ENCODE data around the gene CNRIP1. TPM values are rescaled to one million over a fixed set of nuclear protein-coding genes. Genes with fewer than 3 reads are reported as not detected.

Gene CNRIP1
- total RNA-seq, 4 donors from 2014 or later, result 22.2 to 48.1 (median 39.0) TPM

DNA sequence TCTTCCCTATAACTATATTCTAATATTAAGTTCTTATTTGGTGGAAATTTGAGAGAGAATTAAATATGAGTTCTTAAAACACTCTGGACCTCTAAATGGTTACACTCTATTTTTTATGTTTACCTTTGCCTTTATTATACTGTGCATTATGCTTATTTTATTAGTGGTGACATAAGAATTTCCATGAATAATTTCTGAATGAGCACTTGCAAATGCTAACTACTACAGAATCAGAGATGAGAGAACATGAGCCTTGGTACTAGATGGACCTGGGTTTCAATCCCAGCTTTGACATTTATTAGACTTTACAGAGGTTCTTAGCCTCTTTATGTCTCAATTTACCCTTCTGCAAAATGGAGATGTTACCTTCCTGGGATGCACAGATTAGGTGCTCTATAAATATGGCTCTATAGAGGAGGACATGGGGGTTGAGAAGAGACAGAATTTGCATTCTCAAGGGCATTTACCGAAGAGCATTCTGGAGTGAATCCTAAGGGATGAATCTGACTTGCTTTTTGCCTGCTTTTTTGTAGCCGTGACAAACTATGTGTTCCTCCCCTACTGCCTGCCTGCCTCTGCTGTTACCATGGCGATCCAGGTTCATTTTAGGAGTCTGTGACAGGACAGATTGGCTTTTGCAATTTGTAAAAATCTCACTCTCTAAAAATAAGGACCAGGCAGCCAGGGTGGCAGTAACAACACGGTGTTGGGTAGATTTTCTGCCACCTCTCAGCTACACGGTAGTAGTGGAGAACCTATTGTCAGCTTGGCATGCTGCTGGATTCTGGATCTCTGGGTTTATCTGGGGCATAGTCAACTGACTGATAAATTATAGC is 20.7 kb upstream of the CNRIP1 start:
- TF ChIP-seq CTCF (IDR thresholded peaks at IDR 0.05) (no peak), POLR2A (IDR thresholded peaks at IDR 0.05) (no peak), POLR2AphosphoS5 (IDR thresholded peaks at IDR 0.05) (no peak), EP300 (IDR thresholded peaks at IDR 0.05) (no peak)
- whole genome bisulfite sequencing, 2 donors (ENCODE audit: low coverage in 1 of 2), result 60 to 61% methylated on average over 1 to 5 of the region's 5 CpGs
- no peak for ATAC-seq

DNA sequence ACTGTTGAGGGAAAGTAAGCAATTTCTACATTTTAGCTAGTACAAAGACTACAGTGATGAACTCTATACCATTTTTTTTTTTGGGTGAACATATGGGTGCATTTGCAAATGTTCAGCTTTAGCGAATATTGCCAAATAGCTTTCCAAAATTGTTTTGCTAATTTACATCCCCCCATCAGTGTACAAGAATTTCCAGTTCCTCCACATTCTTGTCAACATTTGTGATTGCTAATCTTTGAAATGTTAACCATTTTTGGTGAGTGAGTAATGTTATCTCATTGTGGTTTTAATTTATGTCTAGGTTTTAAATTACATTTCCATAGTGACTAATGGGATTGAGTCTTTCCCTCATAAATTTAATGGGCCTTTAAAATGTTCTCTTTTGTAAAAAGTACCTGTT is 16.4 kb upstream of the CNRIP1 start:
- H3K27ac ChIP-seq, result no peak overlapping the region
- no peaks in the 10 kb centered on the region for H3K4me1 ChIP-seq
- 78 to 88% methylated on average over 1 of the region's 1 CpG for WGBS, 2 donors (ENCODE audit: low coverage in 1 of 2)
- no peaks in the 10 kb centered on the region for H3K9me3 ChIP-seq
- no peak for ATAC-seq
- TF ChIP-seq POLR2AphosphoS5 (IDR thresholded peaks at IDR 0.05) (no peak), EP300 (IDR thresholded peaks at IDR 0.05) (no peak), POLR2A (IDR thresholded peaks at IDR 0.05) (no peak), CTCF (IDR thresholded peaks at IDR 0.05) (no peak)
- H3K4me3 ChIP-seq, result no peak overlapping the region
- no peaks in the 10 kb centered on the region for H3K27me3 ChIP-seq
- no peaks in the 10 kb centered on the region for H3K36me3 ChIP-seq

More for the DNA sequence above, 20.7 kb upstream of the CNRIP1 start:
- H3K9me3 ChIP-seq, result no peaks in the 10 kb centered on the region
- peaks cover 12% of the 10 kb centered on the region for H3K27me3 ChIP-seq
- no peak overlapping the region for H3K27ac ChIP-seq
- H3K4me3 ChIP-seq, result no peak overlapping the region
- no peaks in the 10 kb centered on the region for H3K36me3 ChIP-seq
- H3K4me1 ChIP-seq, result no peaks in the 10 kb centered on the region

- Histone ChIP-seq H3K36me3 (no peaks in the 10 kb centered on the region), H3K27me3 (peaks cover 8% of the 10 kb centered on the region), H3K4me1 (no peaks in the 10 kb centered on the region), H3K4me3 (no peak overlapping the region), H3K9me3 (no peaks in the 10 kb centered on the region), H3K27ac (no peak overlapping the region)
- WGBS, 2 donors (ENCODE audit: low coverage in 1 of 2), result 41 to 65% methylated on average over 3 of the region's 3 CpGs
- no peak for ATAC-seq
- TF ChIP-seq POLR2AphosphoS5 (IDR thresholded peaks at IDR 0.05), result no peak
- TF ChIP-seq CTCF (IDR thresholded peaks at IDR 0.05), result no peak
- TF ChIP-seq POLR2A (IDR thresholded peaks at IDR 0.05), result no peak
- TF ChIP-seq EP300 (IDR thresholded peaks at IDR 0.05), result no peak
These were observed 14.2 kb upstream of the CNRIP1 start for GRCh38 chr2:68333931-68334330.

- Histone ChIP-seq H3K27ac (no peak overlapping the region), H3K36me3 (no peaks in the 10 kb centered on the region), H3K4me3 (no peak overlapping the region), H3K4me1 (no peaks in the 10 kb centered on the region), H3K27me3 (peaks cover 18% of the 10 kb centered on the region), H3K9me3 (no peaks in the 10 kb centered on the region)
- 82 to 89% methylated on average over 7 to 8 of the region's 8 CpGs for WGBS, 2 donors (ENCODE audit: low coverage in 1 of 2)
- no peak for ATAC-seq
- no peak for TF ChIP-seq POLR2A (IDR thresholded peaks at IDR 0.05)
- no peak for TF ChIP-seq POLR2AphosphoS5 (IDR thresholded peaks at IDR 0.05)
- no peak for TF ChIP-seq EP300 (IDR thresholded peaks at IDR 0.05)
- TF ChIP-seq CTCF (IDR thresholded peaks at IDR 0.05), result no peak
These were observed 13.3 kb upstream of the CNRIP1 start for GRCh38 chr2:68333009-68333408.

GRCh38 chr2:68330691-68331090 is 10.9 kb upstream of the CNRIP1 start:
- WGBS, 2 donors (ENCODE audit: low coverage in 1 of 2), result 55 to 58% methylated on average over 2 of the region's 2 CpGs
- Histone ChIP-seq H3K27ac (no peak overlapping the region), H3K4me1 (no peaks in the 10 kb centered on the region), H3K9me3 (no peaks in the 10 kb centered on the region), H3K4me3 (no peak overlapping the region), H3K27me3 (peaks cover 25% of the 10 kb centered on the region), H3K36me3 (no peaks in the 10 kb centered on the region)
- ATAC-seq, result no peak
- TF ChIP-seq CTCF (IDR thresholded peaks at IDR 0.05) (no peak), POLR2AphosphoS5 (IDR thresholded peaks at IDR 0.05) (no peak), EP300 (IDR thresholded peaks at IDR 0.05) (no peak)

Measured in gastroesophageal sphincter (tissue), 4 donors.